ENCODE measurements around the gene GPLD1.

The GPLD1 gene

GRCh38 chr6:24536466-24536865 lies 47.1 kb upstream of the GPLD1 start:
- DNase-seq, result no peak
- Histone ChIP-seq H4K8ac (ENCODE audit: low read length) (no peak overlapping the region), H2BK12ac (ENCODE audit: low read length in 2 of 2) (no peak overlapping the region), H3K27ac (ENCODE audit: low read length, poor library complexity, severe bottlenecking) (no peak overlapping the region), H2AK5ac (ENCODE audit: low read length, severe bottlenecking) (no peak overlapping the region), H3K27me3 (ENCODE audit: control insufficient read depth in 1 of 2, insufficient read depth in 1 of 2, low read length in 2 of 2) (no peaks in the 10 kb centered on the region), H2AFZ (ENCODE audit: low read depth, low read length) (no peak overlapping the region), H3K23ac (ENCODE audit: low read length in 2 of 2) (no peak overlapping the region), H3K4ac (ENCODE audit: low read depth in 1 of 2, low read length in 2 of 2) (no peak overlapping the region), H3K4me3 (ENCODE audit: insufficient read depth in 1 of 2, low read depth in 1 of 2, low read length in 2 of 2) (no peak overlapping the region), H3K9me3 (ENCODE audit: control insufficient read depth, low read length) (no peaks in the 10 kb centered on the region), H2BK120ac (ENCODE audit: low read depth, low read length) (no peak overlapping the region), H3K18ac (ENCODE audit: low read depth in 1 of 2, low read length in 2 of 2) (no peak overlapping the region), H3K4me1 (ENCODE audit: control insufficient read depth, insufficient read depth, low read depth, low read length) (no peaks in the 10 kb centered on the region), H4K91ac (ENCODE audit: low read length) (no peak overlapping the region), H2BK15ac (ENCODE audit: low read depth, poor library complexity, severe bottlenecking) (no peak overlapping the region), H2BK5ac (ENCODE audit: low read depth, low read length, poor library complexity, severe bottlenecking) (no peak overlapping the region), H3K4me2 (ENCODE audit: low read length, poor library complexity, severe bottlenecking) (no peak overlapping the region), H3K9ac (ENCODE audit: low read length) (no peak overlapping the region), H3K79me1 (replicated peaks; ENCODE audit: low read length, poor library complexity, severe bottlenecking) (no peaks in the 10 kb centered on the region), H3K36me3 (ENCODE audit: control insufficient read depth in 1 of 2, insufficient read depth in 2 of 2, low read depth in 1 of 2, low read length in 2 of 2) (peaks cover 0 to 12% of the 10 kb centered on the region in 2 experiments), H3K14ac (ENCODE audit: low read length in 2 of 2) (no peak overlapping the region)
- WGBS, result 90% methylated on average over 4 of the region's 4 CpGs

GRCh38 chr6:24535210-24535609 lies 45.8 kb upstream of the GPLD1 start:
- Histone ChIP-seq H2AK5ac (ENCODE audit: low read length, severe bottlenecking) (no peak overlapping the region), H3K4ac (ENCODE audit: low read depth in 1 of 2, low read length in 2 of 2) (no peak overlapping the region), H3K9me3 (ENCODE audit: control insufficient read depth, low read length) (no peaks in the 10 kb centered on the region), H2BK12ac (ENCODE audit: low read length in 2 of 2) (no peak overlapping the region), H3K9ac (ENCODE audit: low read length) (no peak overlapping the region), H3K27ac (ENCODE audit: low read length, poor library complexity, severe bottlenecking) (no peak overlapping the region), H4K8ac (ENCODE audit: low read length) (no peak overlapping the region), H2BK120ac (ENCODE audit: low read depth, low read length) (no peak overlapping the region), H3K36me3 (ENCODE audit: control insufficient read depth in 1 of 2, insufficient read depth in 2 of 2, low read depth in 1 of 2, low read length in 2 of 2) (peaks cover 0 to 12% of the 10 kb centered on the region in 2 experiments), H2BK5ac (ENCODE audit: low read depth, low read length, poor library complexity, severe bottlenecking) (no peak overlapping the region), H3K4me2 (ENCODE audit: low read length, poor library complexity, severe bottlenecking) (no peak overlapping the region), H3K79me1 (replicated peaks; ENCODE audit: low read length, poor library complexity, severe bottlenecking) (no peaks in the 10 kb centered on the region), H3K4me1 (ENCODE audit: control insufficient read depth, insufficient read depth, low read depth, low read length) (no peaks in the 10 kb centered on the region), H2BK15ac (ENCODE audit: low read depth, poor library complexity, severe bottlenecking) (no peak overlapping the region), H3K14ac (ENCODE audit: low read length in 2 of 2) (no peak overlapping the region), H3K23ac (ENCODE audit: low read length in 2 of 2) (no peak overlapping the region), H4K91ac (ENCODE audit: low read length) (no peak overlapping the region), H3K27me3 (ENCODE audit: control insufficient read depth in 1 of 2, insufficient read depth in 1 of 2, low read length in 2 of 2) (peaks cover 0 to 3% of the 10 kb centered on the region in 2 experiments), H3K18ac (ENCODE audit: low read depth in 1 of 2, low read length in 2 of 2) (no peak overlapping the region), H3K4me3 (ENCODE audit: insufficient read depth in 1 of 2, low read depth in 1 of 2, low read length in 2 of 2) (no peak overlapping the region), H2AFZ (ENCODE audit: low read depth, low read length) (no peak overlapping the region)
- WGBS, result 91% methylated on average over 2 of the region's 3 CpGs
- no peak for DNase-seq

DNA sequence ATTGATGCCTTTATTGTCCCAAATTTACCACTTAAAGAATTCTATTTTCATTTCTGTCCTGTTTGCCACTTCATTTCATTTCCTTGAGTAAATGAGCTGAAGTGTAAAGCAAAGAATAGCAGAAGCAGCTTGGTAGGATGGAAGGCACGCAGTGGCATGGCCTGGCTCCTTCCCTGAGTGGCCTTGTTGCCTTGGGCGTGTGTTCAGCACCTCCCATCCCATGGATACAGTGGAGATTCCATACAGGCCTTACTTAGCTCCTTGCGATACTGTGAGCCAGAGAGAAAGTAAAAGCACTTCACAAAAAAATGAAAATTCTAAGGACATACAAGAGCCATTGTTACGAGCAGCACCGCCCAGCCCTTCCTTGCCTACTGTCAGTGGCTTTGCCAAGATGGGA lies 45.0 kb upstream of the GPLD1 start:
- Histone ChIP-seq H4K8ac (ENCODE audit: low read length) (no peak overlapping the region), H2BK120ac (ENCODE audit: low read depth, low read length) (no peak overlapping the region), H3K9ac (ENCODE audit: low read length) (no peak overlapping the region), H2BK5ac (ENCODE audit: low read depth, low read length, poor library complexity, severe bottlenecking) (no peak overlapping the region), H3K79me1 (replicated peaks; ENCODE audit: low read length, poor library complexity, severe bottlenecking) (no peaks in the 10 kb centered on the region), H3K4ac (ENCODE audit: low read depth in 1 of 2, low read length in 2 of 2) (no peak overlapping the region), H2AK5ac (ENCODE audit: low read length, severe bottlenecking) (no peak overlapping the region), H3K4me2 (ENCODE audit: low read length, poor library complexity, severe bottlenecking) (no peak overlapping the region), H3K18ac (ENCODE audit: low read depth in 1 of 2, low read length in 2 of 2) (no peak overlapping the region), H2AFZ (ENCODE audit: low read depth, low read length) (no peak overlapping the region), H3K36me3 (ENCODE audit: control insufficient read depth in 1 of 2, insufficient read depth in 2 of 2, low read depth in 1 of 2, low read length in 2 of 2) (peaks cover 0 to 12% of the 10 kb centered on the region in 2 experiments), H4K91ac (ENCODE audit: low read length) (no peak overlapping the region), H3K4me1 (ENCODE audit: control insufficient read depth, insufficient read depth, low read depth, low read length) (no peaks in the 10 kb centered on the region), H2BK12ac (ENCODE audit: low read length in 2 of 2) (no peak overlapping the region), H2BK15ac (ENCODE audit: low read depth, poor library complexity, severe bottlenecking) (no peak overlapping the region), H3K4me3 (ENCODE audit: insufficient read depth in 1 of 2, low read depth in 1 of 2, low read length in 2 of 2) (no peak overlapping the region), H3K23ac (ENCODE audit: low read length in 2 of 2) (no peak overlapping the region), H3K27me3 (ENCODE audit: control insufficient read depth in 1 of 2, insufficient read depth in 1 of 2, low read length in 2 of 2) (peaks cover 0 to 3% of the 10 kb centered on the region in 2 experiments), H3K27ac (ENCODE audit: low read length, poor library complexity, severe bottlenecking) (no peak overlapping the region), H3K14ac (ENCODE audit: low read length in 2 of 2) (no peak overlapping the region), H3K9me3 (ENCODE audit: control insufficient read depth, low read length) (no peaks in the 10 kb centered on the region)
- WGBS, result 85% methylated on average over 5 of the region's 5 CpGs
- DNase-seq, result no peak

GRCh38 chr6:24529985-24530384 lies 40.6 kb upstream of the GPLD1 start:
- Histone ChIP-seq H3K4ac (ENCODE audit: low read depth in 1 of 2, low read length in 2 of 2) (no peak overlapping the region), H3K9me3 (ENCODE audit: control insufficient read depth, low read length) (no peaks in the 10 kb centered on the region), H2BK120ac (ENCODE audit: low read depth, low read length) (no peak overlapping the region), H4K91ac (ENCODE audit: low read length) (no peak overlapping the region), H4K8ac (ENCODE audit: low read length) (no peak overlapping the region), H3K4me3 (ENCODE audit: insufficient read depth in 1 of 2, low read depth in 1 of 2, low read length in 2 of 2) (no peak overlapping the region), H2AFZ (ENCODE audit: low read depth, low read length) (no peak overlapping the region), H2AK5ac (ENCODE audit: low read length, severe bottlenecking) (no peak overlapping the region), H3K27ac (ENCODE audit: low read length, poor library complexity, severe bottlenecking) (no peak overlapping the region), H3K79me1 (replicated peaks; ENCODE audit: low read length, poor library complexity, severe bottlenecking) (no peaks in the 10 kb centered on the region), H3K23ac (ENCODE audit: low read length in 2 of 2) (no peak overlapping the region), H3K9ac (ENCODE audit: low read length) (no peak overlapping the region), H3K4me2 (ENCODE audit: low read length, poor library complexity, severe bottlenecking) (no peak overlapping the region), H2BK5ac (ENCODE audit: low read depth, low read length, poor library complexity, severe bottlenecking) (no peak overlapping the region), H2BK12ac (ENCODE audit: low read length in 2 of 2) (no peak overlapping the region), H3K36me3 (ENCODE audit: control insufficient read depth in 1 of 2, insufficient read depth in 2 of 2, low read depth in 1 of 2, low read length in 2 of 2) (peaks cover 0 to 12% of the 10 kb centered on the region in 2 experiments), H3K4me1 (ENCODE audit: control insufficient read depth, insufficient read depth, low read depth, low read length) (no peaks in the 10 kb centered on the region), H3K14ac (ENCODE audit: low read length in 2 of 2) (no peak overlapping the region), H3K27me3 (ENCODE audit: control insufficient read depth in 1 of 2, insufficient read depth in 1 of 2, low read length in 2 of 2) (peaks cover 0 to 3% of the 10 kb centered on the region in 2 experiments), H3K18ac (ENCODE audit: low read depth in 1 of 2, low read length in 2 of 2) (no peak overlapping the region), H2BK15ac (ENCODE audit: low read depth, poor library complexity, severe bottlenecking) (no peak overlapping the region)
- WGBS, result 95% methylated on average over 1 of the region's 1 CpG
- DNase-seq, result no peak

All from mesenchymal stem cell (in vitro differentiated cells and primary cell).